Stimulated activated effector memory CD8-positive, alpha-beta T cell treated with anti-CD3 and anti-CD28 coated beads, Interleukin-12 subunit alpha, Interleukin-12 subunit beta, amount 100 ng/mL, for 72 hours (primary cell): ENCODE measurements around the gene PAPPA2.

ENCODE experiments used
- ATAC-seq: fragments of 150-1000 bp; cut with Tn5 transposase; 2 replicates; pipeline ENCODE4 v1.10.0; 2021
- DNase-seq, 2 donors: peaks; one replicate each; pipeline ENCODE4 v3.0.0; 2021 to 2022; ENCODE audit warnings: low spot score in 2 of 2
- H3K27ac Mint-ChIP-seq: one replicate; pipeline ENCODE4 v1.8.0; 2022; ENCODE audit warnings: mild to moderate bottlenecking, mixed read lengths
- H3K36me3 Mint-ChIP-seq: one replicate; pipeline ENCODE4 v1.8.0; 2022; ENCODE audit warnings: mild to moderate bottlenecking, mixed read lengths
- H3K4me1 Mint-ChIP-seq: one replicate; pipeline ENCODE4 v1.8.0; 2022; ENCODE audit warnings: mixed read lengths
- H3K4me3 Mint-ChIP-seq: one replicate; pipeline ENCODE4 v1.8.0; 2022; ENCODE audit warnings: mild to moderate bottlenecking, mixed read lengths
- H3K9me3 Mint-ChIP-seq: one replicate; pipeline ENCODE4 v1.8.0; 2022; ENCODE audit warnings: mixed read lengths

PAPPA2 gene

GRCh38 chr1:176864211-176864610, 401.2 kb downstream of the PAPPA2 start:
- no peak for DNase-seq
- H3K27ac Mint-ChIP-seq: no peak overlapping the region
- no peak for ATAC-seq

GRCh38 chr1:176866011-176866714, 403.2 kb downstream of the PAPPA2 start:
- Mint-ChIP-seq H3K4me3 (no peak overlapping the region), H3K9me3 (peaks cover 4% of the 10 kb centered on the region), H3K4me1 (no peaks in the 10 kb centered on the region), H3K27ac (no peak overlapping the region), H3K36me3 (no peaks in the 10 kb centered on the region)
- DNase-seq: no peak
- ATAC-seq: no peak

More at GRCh38 chr1:176864211-176864610, 401.2 kb downstream of the PAPPA2 start:
- Mint-ChIP-seq H3K36me3 (no peaks in the 10 kb centered on the region), H3K4me1 (no peaks in the 10 kb centered on the region), H3K4me3 (no peak overlapping the region), H3K9me3 (peaks cover 4% of the 10 kb centered on the region)

GRCh38 chr1:176869577-176869976, 406.6 kb downstream of the PAPPA2 start:
- Mint-ChIP-seq H3K36me3 (no peaks in the 10 kb centered on the region), H3K9me3 (peaks cover 4% of the 10 kb centered on the region), H3K4me1 (no peaks in the 10 kb centered on the region), H3K4me3 (no peak overlapping the region), H3K27ac (no peak overlapping the region)
- DNase-seq (no peak), ATAC-seq (no peak)

GRCh38 chr1:176876966-176877515, 414.1 kb downstream of the PAPPA2 start:
- Mint-ChIP-seq H3K4me1 (no peaks in the 10 kb centered on the region), H3K36me3 (no peaks in the 10 kb centered on the region), H3K4me3 (no peak overlapping the region), H3K27ac (no peak overlapping the region), H3K9me3 (no peaks in the 10 kb centered on the region)
- no peak for DNase-seq
- no peak for ATAC-seq

- ATAC-seq (no peak), DNase-seq (no peak)
- Mint-ChIP-seq H3K27ac (no peak overlapping the region), H3K4me3 (no peak overlapping the region), H3K9me3 (no peaks in the 10 kb centered on the region), H3K36me3 (no peaks in the 10 kb centered on the region), H3K4me1 (no peaks in the 10 kb centered on the region)
Observed at GRCh38 chr1:176877557-176877956, 414.6 kb downstream of the PAPPA2 start.

GRCh38 chr1:176878750-176879536, 416.0 kb downstream of the PAPPA2 start:
- no peaks in the 10 kb centered on the region for H3K9me3 Mint-ChIP-seq

GRCh38 chr1:176879784-176880620, 417.0 kb downstream of the PAPPA2 start:
- H3K9me3 Mint-ChIP-seq: no peaks in the 10 kb centered on the region
- no peak overlapping the region for H3K27ac Mint-ChIP-seq
- no peaks in the 10 kb centered on the region for H3K4me1 Mint-ChIP-seq
- H3K36me3 Mint-ChIP-seq: no peaks in the 10 kb centered on the region
- H3K4me3 Mint-ChIP-seq: no peak overlapping the region
- DNase-seq: no peak
- ATAC-seq: no peak

More at GRCh38 chr1:176878750-176879536, 416.0 kb downstream of the PAPPA2 start:
- H3K27ac Mint-ChIP-seq: no peak overlapping the region
- DNase-seq: no peak
- H3K4me1 Mint-ChIP-seq: no peaks in the 10 kb centered on the region
- peak; percentile 18 for ATAC-seq
- no peak overlapping the region for H3K4me3 Mint-ChIP-seq
- no peaks in the 10 kb centered on the region for H3K36me3 Mint-ChIP-seq

- Mint-ChIP-seq H3K4me3 (no peak overlapping the region), H3K27ac (no peak overlapping the region), H3K36me3 (no peaks in the 10 kb centered on the region), H3K9me3 (no peaks in the 10 kb centered on the region), H3K4me1 (no peaks in the 10 kb centered on the region)
- ATAC-seq (no peak), DNase-seq (peak; percentile 5 to 60)
Observed at GRCh38 chr1:176880955-176881595, 418.1 kb downstream of the PAPPA2 start.

- H3K4me1 Mint-ChIP-seq: no peaks in the 10 kb centered on the region
- no peak overlapping the region for H3K27ac Mint-ChIP-seq
- peaks cover 4% of the 10 kb centered on the region for H3K9me3 Mint-ChIP-seq
- ATAC-seq: no peak
- H3K36me3 Mint-ChIP-seq: no peaks in the 10 kb centered on the region
- no peak for DNase-seq
- no peak overlapping the region for H3K4me3 Mint-ChIP-seq
Observed at GRCh38 chr1:176884286-176884685, 421.3 kb downstream of the PAPPA2 start.

GRCh38 chr1:176884911-176885310, 421.9 kb downstream of the PAPPA2 start:
- no peak overlapping the region for H3K27ac Mint-ChIP-seq
- no peaks in the 10 kb centered on the region for H3K36me3 Mint-ChIP-seq
- H3K9me3 Mint-ChIP-seq: peaks cover 4% of the 10 kb centered on the region
- ATAC-seq (no peak), DNase-seq (no peak)
- no peak overlapping the region for H3K4me3 Mint-ChIP-seq
- no peaks in the 10 kb centered on the region for H3K4me1 Mint-ChIP-seq

GRCh38 chr1:176885341-176885740, 422.4 kb downstream of the PAPPA2 start:
- Mint-ChIP-seq H3K9me3 (peaks cover 7% of the 10 kb centered on the region), H3K27ac (no peak overlapping the region), H3K4me3 (no peak overlapping the region), H3K4me1 (no peaks in the 10 kb centered on the region), H3K36me3 (no peaks in the 10 kb centered on the region)
- DNase-seq (no peak), ATAC-seq (no peak)

- H3K36me3 Mint-ChIP-seq: no peaks in the 10 kb centered on the region
- no peak overlapping the region for H3K4me3 Mint-ChIP-seq
- DNase-seq (no peak), ATAC-seq (no peak)
- no peaks in the 10 kb centered on the region for H3K4me1 Mint-ChIP-seq
- H3K9me3 Mint-ChIP-seq: peaks cover 7% of the 10 kb centered on the region
- no peak overlapping the region for H3K27ac Mint-ChIP-seq
Observed at GRCh38 chr1:176885751-176886150, 422.8 kb downstream of the PAPPA2 start.

- no peak for ATAC-seq
- Mint-ChIP-seq H3K36me3 (no peaks in the 10 kb centered on the region), H3K4me1 (no peaks in the 10 kb centered on the region), H3K9me3 (peaks cover 7% of the 10 kb centered on the region), H3K27ac (no peak overlapping the region), H3K4me3 (no peak overlapping the region)
- DNase-seq: no peak
Observed at GRCh38 chr1:176888471-176889032, 425.6 kb downstream of the PAPPA2 start.

- DNase-seq (no peak), ATAC-seq (no peak)
- H3K36me3 Mint-ChIP-seq: no peaks in the 10 kb centered on the region
- no peaks in the 10 kb centered on the region for H3K4me1 Mint-ChIP-seq
- peaks cover 3% of the 10 kb centered on the region for H3K9me3 Mint-ChIP-seq
- H3K4me3 Mint-ChIP-seq: no peak overlapping the region
- no peak overlapping the region for H3K27ac Mint-ChIP-seq
Observed at GRCh38 chr1:176893625-176894352, 430.8 kb downstream of the PAPPA2 start.
